Chondrocyte (in vitro differentiated cells): ENCODE measurements around the gene CRYM. TPM values are rescaled to one million over a fixed set of nuclear protein-coding genes. Genes with fewer than 3 reads are reported as not detected.

Source experiments
- DNase-seq: peaks from one replicate; pipeline ENCODE4 v3.0.0; 2021; ENCODE audit warnings: mixed read lengths, low spot score
- H3K27ac Mint-ChIP-seq: one replicate; pipeline ENCODE4 v1.8.0; 2021; ENCODE audit warnings: mild to moderate bottlenecking, moderate library complexity, mixed read lengths; ENCODE audit not compliant: unreplicated experiment
- H3K27me3 Mint-ChIP-seq: 2 replicates; pipeline ENCODE4 v1.8.0; 2021; ENCODE audit warnings: low read depth, mixed read lengths
- H3K36me3 Mint-ChIP-seq: 2 replicates; pipeline ENCODE4 v1.8.0; 2021; ENCODE audit warnings: low read depth, mixed read lengths
- H3K4me1 Mint-ChIP-seq: 2 replicates; pipeline ENCODE4 v1.8.0; 2021; ENCODE audit warnings: low read depth, mild to moderate bottlenecking, mixed read lengths
- H3K4me3 Mint-ChIP-seq: one replicate; pipeline ENCODE4 v1.8.0; 2021; ENCODE audit warnings: mild to moderate bottlenecking, moderate library complexity, mixed read lengths; ENCODE audit not compliant: unreplicated experiment
- H3K9me3 Mint-ChIP-seq: 2 replicates; pipeline ENCODE4 v1.8.0; 2021; ENCODE audit warnings: low read depth, mixed read lengths
- CTCF ChIP-seq: fragments of 200-600 bp; sonication (generic); IDR thresholded peaks from 2 replicates; pipeline ENCODE4 v1.5.0; 2021; ENCODE audit warnings: antibody characterized with exemption, mild to moderate bottlenecking, moderate library complexity
- total RNA-seq: library from RNA; stranded (reverse); gene quantifications from 3 replicates; pipeline ENCODE4 v1.2.1, GENCODE V29; 2021

CRYM gene
- total RNA-seq, 1 donor from 2014 or later: not detected

GRCh38 chr16:21233521-21234150, 44.5 kb downstream of the CRYM start, which contains the start of gene ANKS4B:
ANKS4B (plus strand) TSS chr16:21233699; CDS start chr16:21233738, 39 bp downstream.
- no peaks in the 10 kb centered on the region for H3K4me1 Mint-ChIP-seq
- no peak within 1 kb of the TSS for H3K4me3 Mint-ChIP-seq
- H3K9me3 Mint-ChIP-seq: no peaks in the 10 kb centered on the region

GRCh38 chr16:21233045-21233520, 45.0 kb downstream of the CRYM start:
- Mint-ChIP-seq H3K36me3 (no peaks in the 10 kb centered on the region), H3K27ac (no peak overlapping the region), H3K4me3 (no peak overlapping the region), H3K27me3 (peaks cover 30% of the 10 kb centered on the region), H3K4me1 (no peaks in the 10 kb centered on the region), H3K9me3 (no peaks in the 10 kb centered on the region)
- DNase-seq: no peak
- no peak for TF ChIP-seq CTCF

More at GRCh38 chr16:21233521-21234150, 44.5 kb downstream of the CRYM start, which contains the start of gene ANKS4B:
- H3K27me3 Mint-ChIP-seq: peaks cover 25% of the 10 kb centered on the region
- no peak for TF ChIP-seq CTCF
- no peak within 1 kb of the TSS for H3K27ac Mint-ChIP-seq
- no peaks in the 10 kb centered on the region for H3K36me3 Mint-ChIP-seq
- DNase-seq: no peak

- Mint-ChIP-seq H3K27me3 (peaks cover 34% of the 10 kb centered on the region), H3K4me3 (no peak overlapping the region), H3K4me1 (no peaks in the 10 kb centered on the region), H3K27ac (no peak overlapping the region), H3K36me3 (no peaks in the 10 kb centered on the region), H3K9me3 (no peaks in the 10 kb centered on the region)
- no peak for DNase-seq
- no peak for TF ChIP-seq CTCF
These were observed 49.7 kb downstream of the CRYM start for GRCh38 chr16:21228361-21228872.

GRCh38 chr16:21227866-21228265, 50.2 kb downstream of the CRYM start:
- Mint-ChIP-seq H3K9me3 (no peaks in the 10 kb centered on the region), H3K36me3 (no peaks in the 10 kb centered on the region), H3K27me3 (peaks cover 35% of the 10 kb centered on the region), H3K27ac (no peak overlapping the region), H3K4me1 (no peaks in the 10 kb centered on the region), H3K4me3 (no peak overlapping the region)
- no peak for TF ChIP-seq CTCF
- no peak for DNase-seq

GRCh38 chr16:21226749-21227148, 51.3 kb downstream of the CRYM start:
- H3K9me3 Mint-ChIP-seq: no peaks in the 10 kb centered on the region
- H3K27me3 Mint-ChIP-seq: peaks cover 40% of the 10 kb centered on the region
- DNase-seq: no peak
- no peaks in the 10 kb centered on the region for H3K4me1 Mint-ChIP-seq
- no peak for TF ChIP-seq CTCF
- no peak overlapping the region for H3K4me3 Mint-ChIP-seq
- H3K36me3 Mint-ChIP-seq: no peaks in the 10 kb centered on the region
- no peak overlapping the region for H3K27ac Mint-ChIP-seq
